ENCODE data around the gene S100A1.
A peak's percentile ranks its signal among the peaks of the same experiment; 100 is the strongest.

The S100A1 gene

DNA sequence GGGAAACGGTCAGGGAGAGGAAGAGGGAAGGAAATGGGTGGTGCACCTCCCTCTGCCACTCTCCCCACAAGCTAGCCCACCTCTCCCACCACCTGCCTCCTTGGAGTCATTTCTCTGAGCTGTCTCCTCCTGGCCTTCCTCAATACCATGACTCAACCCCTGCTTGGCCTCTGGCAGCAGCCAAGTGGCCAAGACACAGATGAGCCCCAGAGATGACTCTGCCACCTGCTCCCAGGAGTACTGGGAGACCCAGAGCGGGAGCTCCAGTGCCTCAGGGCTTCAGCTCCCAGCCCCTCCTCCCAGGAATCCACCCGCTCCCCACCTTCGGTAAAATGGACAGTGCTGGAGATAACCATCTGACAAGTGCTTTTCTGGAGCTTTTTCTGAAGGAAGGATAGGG is 17.9 kb upstream of the S100A1 start:
- DNase-seq (ENCODE audit: low read depth in 1 of 2, low spot score in 1 of 2), result no peak

- DNase-seq (ENCODE audit: low read depth in 1 of 2, low spot score in 1 of 2), result no peak
These were observed 17.4 kb upstream of the S100A1 start for GRCh38 chr1:153610811-153611301.

DNA sequence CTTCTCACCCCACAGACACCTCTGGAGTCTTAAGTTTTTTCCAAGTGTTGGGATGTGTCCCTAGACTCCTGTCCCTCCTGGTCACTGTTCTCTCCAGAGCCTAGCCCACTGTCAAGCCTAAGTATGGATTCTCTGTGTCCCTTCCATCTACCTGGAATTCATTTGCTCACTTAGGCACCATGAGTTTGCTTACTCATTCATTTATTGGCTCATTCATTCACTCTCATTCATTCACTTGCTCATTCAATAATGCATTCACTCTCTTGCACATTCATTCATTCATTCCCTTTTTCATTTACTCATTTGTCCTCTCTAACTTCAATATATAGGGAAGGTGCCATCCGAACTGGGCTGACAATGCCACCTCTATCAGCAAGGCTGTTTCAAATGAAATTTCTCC is 16.9 kb upstream of the S100A1 start:
- DNase-seq (ENCODE audit: low read depth in 1 of 2, low spot score in 1 of 2), result no peak

- no peak for DNase-seq (ENCODE audit: low read depth in 1 of 2, low spot score in 1 of 2)
These were observed 16.0 kb upstream of the S100A1 start for GRCh38 chr1:153612111-153612754.

DNA sequence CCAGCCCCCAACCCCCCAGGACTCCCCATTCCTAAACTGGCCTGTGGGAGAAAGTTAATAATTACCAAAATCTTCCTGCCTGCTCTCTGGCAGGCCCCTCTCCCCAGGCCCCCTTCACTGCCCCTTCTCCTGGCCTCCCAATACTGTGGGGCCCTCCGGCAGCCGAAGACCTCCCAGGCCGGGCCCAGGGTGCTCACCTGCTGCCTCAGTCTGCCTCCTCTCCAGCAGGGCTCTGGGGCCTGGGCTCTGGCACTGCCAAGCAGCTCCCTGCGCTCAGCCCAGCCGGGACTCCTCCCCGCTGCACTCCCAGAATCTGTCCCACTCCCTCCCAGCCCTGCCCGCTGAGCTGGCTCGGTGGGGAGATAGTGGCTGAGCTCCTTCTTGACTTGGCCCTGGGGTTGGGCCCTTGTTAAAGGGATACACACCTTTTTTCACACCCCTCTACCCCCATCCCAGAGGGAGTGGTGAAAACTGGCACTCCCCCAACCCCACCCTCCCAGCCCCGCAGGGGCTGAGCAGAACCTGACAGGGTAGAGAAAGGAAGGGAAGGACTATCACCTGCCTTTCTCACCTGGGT is 15.4 kb upstream of the S100A1 start, which contains the start of gene S100A16:
Gene S100A16, minus strand, starts transcription at position 383 of the 577 bp plus-strand sequence. CDS start 4,986 bp downstream, outside the sequence.
- DNase-seq (ENCODE audit: low read depth in 1 of 2, low spot score in 1 of 2), result no peak

DNA sequence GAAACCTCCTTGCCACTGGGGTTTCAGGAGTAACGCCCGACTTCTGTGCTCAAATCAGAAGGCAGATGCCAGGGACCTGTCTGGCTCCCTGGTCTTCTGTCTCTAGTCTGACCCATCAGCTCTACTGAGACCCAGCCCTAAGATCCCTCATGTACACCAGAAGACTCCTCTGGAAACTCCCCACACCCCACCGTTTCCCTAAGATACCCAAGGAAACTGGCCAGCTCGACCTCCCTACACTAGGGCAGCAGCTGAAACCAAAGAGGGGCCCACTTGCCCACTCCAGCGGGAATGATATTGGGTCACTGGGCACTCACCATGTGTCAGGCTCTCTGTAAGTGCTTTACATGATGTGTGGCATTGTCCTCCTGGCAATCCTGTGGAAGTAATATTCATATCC is 14.8 kb upstream of the S100A1 start:
- DNase-seq (ENCODE audit: low read depth in 1 of 2, low spot score in 1 of 2), result no peak

DNA sequence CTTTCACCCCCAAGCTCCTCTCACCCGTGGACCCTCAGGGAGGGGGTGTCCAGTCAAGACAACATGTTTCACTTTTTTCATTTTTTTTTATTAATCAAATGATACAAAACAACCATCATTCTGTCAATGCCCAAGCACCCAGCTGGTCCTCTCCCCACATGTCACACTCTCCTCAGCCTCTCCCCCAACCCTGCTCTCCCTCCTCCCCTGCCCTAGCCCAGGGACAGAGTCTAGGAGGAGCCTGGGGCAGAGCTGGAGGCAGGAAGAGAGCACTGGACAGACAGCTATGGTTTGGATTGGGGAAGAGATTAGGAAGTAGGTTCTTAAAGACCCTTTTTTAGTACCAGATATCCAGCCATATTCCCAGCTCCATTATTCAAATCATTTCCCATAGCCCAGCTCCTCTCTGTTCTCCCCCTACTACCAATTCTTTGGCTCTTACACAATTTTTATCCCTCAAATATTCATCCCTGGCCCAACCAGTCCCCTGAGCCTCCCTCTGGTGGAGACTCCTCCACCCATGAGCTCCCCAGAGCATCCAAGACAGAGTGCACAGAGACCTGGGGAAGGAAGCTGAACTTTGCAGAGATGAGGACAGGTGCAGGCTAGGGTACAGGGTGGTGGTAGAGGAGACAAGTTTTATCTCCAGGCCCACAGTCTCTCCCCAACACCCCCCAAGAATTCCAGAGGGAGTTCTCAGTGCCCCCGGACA is 13.9 kb upstream of the S100A1 start:
- DNase-seq (ENCODE audit: low read depth in 1 of 2, low spot score in 1 of 2), result no peak

GRCh38 chr1:153614906-153615305 is 13.3 kb upstream of the S100A1 start:
- no peak for DNase-seq (ENCODE audit: low read depth in 1 of 2, low spot score in 1 of 2)

DNA sequence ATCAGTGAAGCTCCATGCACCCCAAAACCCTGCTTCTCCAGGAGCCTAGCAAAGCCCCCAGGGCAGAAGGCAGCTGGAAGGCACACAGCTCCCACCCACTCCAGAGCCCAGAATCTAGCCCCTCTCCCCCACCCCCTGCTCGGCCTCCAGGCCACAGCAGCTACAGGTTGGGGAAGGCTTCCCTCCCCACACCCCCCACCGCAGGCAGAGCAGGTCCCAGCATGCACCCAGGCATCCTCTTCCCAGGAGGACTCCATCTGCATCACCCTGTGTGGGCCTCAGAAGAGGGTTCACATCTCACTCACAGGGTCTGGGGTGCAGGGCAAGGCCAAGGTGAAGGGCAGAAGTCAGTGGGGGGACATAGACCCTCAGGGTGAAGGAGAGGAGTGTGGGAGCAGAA is 12.8 kb upstream of the S100A1 start:
- DNase-seq (ENCODE audit: low read depth in 1 of 2, low spot score in 1 of 2), result no peak

DNA sequence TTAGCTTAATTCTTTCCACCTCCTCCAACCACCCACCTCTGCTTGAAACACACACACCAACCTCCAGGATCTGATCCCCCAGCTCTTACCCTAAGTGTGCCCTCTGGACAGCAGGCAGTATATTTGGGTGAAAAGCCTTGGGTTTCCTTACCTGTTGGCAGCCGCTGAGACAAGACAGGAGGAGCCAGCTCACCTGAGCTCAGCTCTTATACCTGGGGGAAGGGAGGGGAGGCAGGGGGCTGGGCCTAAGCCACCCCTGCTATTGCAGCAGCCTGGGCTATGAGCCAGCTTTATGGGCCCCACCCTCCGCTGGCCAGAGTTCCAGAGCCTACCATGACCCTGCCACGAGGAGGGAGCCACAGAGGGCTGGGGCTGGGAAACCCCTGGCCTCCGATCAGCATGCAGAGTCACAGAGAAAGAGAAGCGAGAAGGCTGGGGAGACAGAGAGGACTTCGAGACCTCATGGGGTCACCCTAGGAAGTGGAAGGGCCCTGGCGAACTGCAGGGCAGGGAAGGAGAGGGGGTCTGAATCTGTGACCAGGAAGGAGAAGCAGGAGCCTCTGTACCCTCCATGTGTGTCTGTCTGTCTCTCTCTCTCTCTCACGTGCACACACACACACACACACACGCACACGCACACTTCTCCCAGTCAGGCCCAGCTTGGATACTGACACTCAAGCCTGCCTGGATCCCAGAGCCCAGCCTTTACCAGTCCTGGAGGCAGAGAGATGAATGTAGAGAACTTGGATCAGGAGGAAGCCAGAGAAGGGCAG is 11.9 kb upstream of the S100A1 start, which contains the start of gene S100A14:
Gene S100A14, minus strand, starts transcription at position 182 of the 773 bp plus-strand sequence. CDS start 467 bp downstream, outside the sequence.
- DNase-seq (ENCODE audit: low read depth in 1 of 2, low spot score in 1 of 2), result no peak

- no peak for DNase-seq (ENCODE audit: low read depth in 1 of 2, low spot score in 1 of 2)
These were observed 11.3 kb upstream of the S100A1 start for GRCh38 chr1:153616917-153617311.

DNA sequence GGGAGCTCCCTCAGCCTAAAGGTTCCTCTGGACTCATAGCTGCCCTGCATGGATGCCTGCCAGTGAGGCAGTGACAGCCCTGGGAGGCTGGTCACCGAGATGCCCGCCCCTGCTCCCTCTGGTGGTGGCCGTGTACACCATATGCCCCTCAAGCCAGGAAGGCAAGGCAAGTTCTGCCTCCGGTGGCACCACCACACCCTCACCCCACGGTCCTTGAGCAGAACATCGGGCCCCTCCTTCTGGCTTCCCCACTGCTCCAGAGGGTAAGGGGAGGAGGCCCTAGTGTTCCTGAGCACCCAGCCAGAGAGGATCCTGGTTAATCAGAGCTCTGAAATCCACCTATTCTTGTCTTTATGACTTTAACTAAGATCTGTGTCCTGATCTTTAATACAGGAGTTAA is 10.6 kb upstream of the S100A1 start:
- peak in 1 of 2 donors; percentile 30 for DNase-seq (ENCODE audit: low read depth in 1 of 2, low spot score in 1 of 2)

DNA sequence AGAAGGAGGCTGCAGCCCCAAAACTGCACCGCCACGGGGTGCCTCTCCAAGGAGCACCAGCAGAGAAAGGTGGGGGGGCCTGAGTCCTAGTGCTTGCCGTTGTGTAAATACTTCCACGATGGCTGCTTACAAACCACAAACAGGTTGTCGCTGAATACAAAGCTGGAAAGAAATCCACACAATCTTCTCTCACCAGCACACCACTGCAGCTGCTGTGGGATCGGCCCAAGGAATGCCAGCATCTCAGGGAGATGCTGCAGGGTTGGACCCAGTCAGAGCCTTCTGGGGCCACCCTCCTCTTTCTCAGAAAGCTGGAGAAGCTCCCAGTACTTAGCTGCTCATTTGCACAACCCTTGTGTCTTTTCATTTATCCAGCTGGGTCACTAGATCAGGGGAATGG is 9.1 kb upstream of the S100A1 start:
- DNase-seq (ENCODE audit: low read depth in 1 of 2, low spot score in 1 of 2), result no peak

DNA sequence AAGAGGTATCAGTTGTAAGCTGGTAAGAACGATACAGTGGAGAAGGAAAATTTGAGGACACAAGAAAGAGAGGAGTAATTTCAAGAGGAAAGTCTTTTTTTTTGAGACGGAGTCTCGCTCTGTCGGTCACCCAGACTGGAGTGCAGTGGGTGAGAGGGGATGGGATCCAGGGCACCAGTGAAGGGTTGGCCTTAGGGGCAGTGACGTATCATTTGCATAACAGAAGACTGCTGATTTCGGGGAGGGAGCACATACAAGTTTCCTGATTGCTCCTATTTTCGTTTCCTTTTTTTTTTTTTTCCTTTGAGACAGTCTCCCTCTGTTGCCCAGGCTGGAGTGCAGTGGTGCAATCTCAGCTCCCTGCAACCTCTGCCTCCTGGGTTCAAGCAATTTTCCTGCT is 5.1 kb upstream of the S100A1 start:
- no peak for DNase-seq (ENCODE audit: low read depth in 1 of 2, low spot score in 1 of 2)

DNA sequence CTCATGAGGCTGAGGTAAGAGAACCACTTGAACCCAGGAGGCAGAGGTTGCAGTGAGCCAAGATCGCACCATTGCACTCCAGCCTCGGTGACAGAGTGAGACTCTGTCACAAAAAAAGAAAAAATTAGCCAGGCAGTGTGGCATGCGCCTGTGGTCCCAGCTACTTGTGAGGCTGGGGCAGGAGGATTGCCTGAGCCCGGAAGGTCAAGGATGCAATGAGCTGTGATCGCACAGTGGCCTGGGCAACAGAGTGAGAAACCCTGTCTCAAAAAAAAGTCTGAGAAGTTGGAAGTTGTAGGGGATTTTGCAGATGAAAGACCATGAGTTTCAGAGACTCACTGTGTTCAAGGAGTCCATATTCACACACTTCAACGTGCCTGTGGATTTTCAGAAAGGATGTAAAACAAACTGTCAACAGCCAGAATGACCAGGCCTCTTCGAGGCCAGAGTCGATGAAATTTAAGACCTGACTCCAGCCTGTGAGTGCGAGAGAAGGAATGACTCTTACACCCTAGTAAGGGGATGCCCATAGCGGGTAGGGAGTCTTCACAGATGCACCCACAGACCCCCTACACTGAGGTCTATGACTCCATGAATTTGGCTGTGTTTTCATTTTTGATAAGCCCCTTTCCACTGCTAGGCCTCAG is 3.1 kb upstream of the S100A1 start:
- no peak for DNase-seq (ENCODE audit: low read depth in 1 of 2, low spot score in 1 of 2)

- no peak for DNase-seq (ENCODE audit: low read depth in 1 of 2, low spot score in 1 of 2)
These were observed 1.7 kb upstream of the S100A1 start for GRCh38 chr1:153626477-153626903.

DNA sequence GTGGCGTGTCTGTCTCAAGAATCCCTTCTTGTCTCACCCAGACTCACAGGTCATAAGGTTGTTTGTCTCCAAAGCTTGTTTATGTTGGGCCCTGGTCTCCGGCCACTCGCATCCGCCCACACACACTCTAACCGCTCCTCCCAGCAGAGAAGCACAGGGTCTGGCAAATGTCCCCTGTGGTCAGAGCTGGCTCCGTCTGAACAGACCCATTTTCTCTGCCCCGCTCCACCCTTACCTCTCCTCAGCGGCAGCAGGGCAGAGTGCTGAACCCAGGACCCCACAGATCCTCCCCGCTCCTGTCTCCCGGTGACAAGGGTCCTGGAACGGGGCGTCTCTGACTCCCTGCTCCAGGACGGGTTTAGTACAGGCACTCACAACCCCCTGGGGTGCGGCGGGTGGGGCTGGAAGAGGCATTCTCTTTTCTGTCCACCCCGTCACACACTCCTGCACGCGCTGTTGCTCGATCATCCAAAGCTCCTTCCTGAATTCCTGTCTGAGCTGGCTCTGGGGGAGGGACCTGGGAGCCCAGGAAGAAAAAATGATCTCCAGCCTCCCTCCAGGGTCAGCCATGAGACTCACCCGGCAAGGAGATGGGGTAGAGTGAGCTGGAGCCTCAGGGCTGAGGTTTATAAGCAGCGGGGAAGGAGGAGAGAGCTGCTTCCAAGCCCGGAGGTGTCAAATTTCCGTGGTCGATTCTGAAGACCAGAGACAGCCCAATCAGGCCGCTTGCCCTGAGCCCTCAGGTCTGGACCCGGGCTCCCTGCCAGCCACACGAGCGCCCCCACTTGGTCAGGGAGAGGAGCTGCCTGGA is 1.1 kb upstream of the S100A1 start, which contains the start of gene S100A13:
Gene S100A13, minus strand, starts transcription at position 602 of the 811 bp plus-strand sequence. CDS start 1,033 bp downstream, outside the sequence.
- DNase-seq (ENCODE audit: low read depth in 1 of 2, low spot score in 1 of 2), result no peak

DNA sequence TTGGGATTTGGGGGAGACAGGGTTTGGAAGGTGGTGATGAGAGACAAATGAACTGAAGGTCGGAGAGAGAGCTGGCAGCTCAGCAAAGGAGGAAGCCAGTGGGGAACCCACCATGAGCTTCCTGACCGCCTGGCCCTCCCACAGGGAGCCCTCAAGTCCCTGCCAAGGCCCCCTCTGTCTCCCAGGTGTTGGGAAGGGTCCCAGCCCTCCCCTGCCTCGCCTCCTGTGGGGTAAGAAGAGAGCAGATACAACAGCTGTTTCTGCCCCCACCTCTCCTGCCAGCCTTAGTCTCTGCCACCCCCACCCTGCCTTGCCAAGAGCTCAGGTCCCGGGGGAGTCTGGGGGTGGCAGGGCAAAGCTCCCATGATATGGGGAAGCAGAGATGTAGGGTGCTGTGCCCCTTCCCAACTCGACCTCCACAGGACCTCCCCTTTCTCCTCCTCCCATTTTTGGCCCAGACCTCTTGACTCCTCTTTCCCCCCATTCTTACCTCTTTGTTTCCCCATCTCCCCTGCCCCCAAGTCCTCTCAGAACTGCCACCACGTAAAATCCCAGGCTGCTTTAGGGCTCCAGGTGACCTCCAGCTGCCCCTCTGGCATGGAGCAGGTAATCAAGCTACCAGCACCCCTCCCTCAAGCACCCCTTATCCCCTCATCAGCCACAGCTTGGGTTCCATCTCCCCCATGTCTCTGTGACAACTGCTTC is 556 bp downstream of the S100A1 start:
- DNase-seq (ENCODE audit: low read depth in 1 of 2, low spot score in 1 of 2), result no peak

DNA sequence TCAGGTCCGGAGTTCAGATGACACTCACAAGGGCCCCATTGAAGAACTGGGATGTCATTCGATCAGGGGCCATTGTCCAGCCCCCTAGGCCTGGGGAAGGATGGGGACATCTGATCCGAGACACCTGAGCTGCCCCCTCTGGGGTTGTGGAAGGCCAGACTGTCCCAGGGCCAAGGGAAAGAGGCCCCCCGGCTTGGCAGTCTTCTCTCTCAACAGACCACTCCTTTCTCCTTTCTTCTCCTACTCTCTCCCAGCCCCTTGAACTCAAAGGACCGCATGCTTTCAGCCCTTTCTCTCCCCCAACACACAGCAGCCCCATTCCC is 1.1 kb downstream of the S100A1 start:
- no peak for DNase-seq (ENCODE audit: low read depth in 1 of 2, low spot score in 1 of 2)

Measured in activated CD4-positive, alpha-beta T cell treated with anti-CD3 and anti-CD28 coated beads, Interleukin-2, amount 50 U/mL, for 24 hours (primary cell).